CD4-positive, alpha-beta T cell treated with Interleukin-4 for 1 hour (primary cell): ENCODE data around the gene DNAJB13.

Experiments
- DNase-seq, 2 donors: peaks; one replicate each; pipeline ENCODE4 v3.0.0-alpha.2; 2020 to 2022

DNAJB13 gene

GRCh38 chr11:73951797-73952196, 971 bp downstream of the DNAJB13 start:
- no peak for DNase-seq

- no peak for DNase-seq
These were observed 6.2 kb downstream of the DNAJB13 start for GRCh38 chr11:73956876-73957653.

- DNase-seq, result no peak
These were observed 7.0 kb downstream of the DNAJB13 start for GRCh38 chr11:73957654-73958361.

- no peak for DNase-seq
These were observed 7.8 kb downstream of the DNAJB13 start for GRCh38 chr11:73958521-73959141.

- no peak for DNase-seq
These were observed 10.5 kb downstream of the DNAJB13 start for GRCh38 chr11:73961321-73961720.

GRCh38 chr11:73962101-73962705, 11.4 kb downstream of the DNAJB13 start:
- no peak for DNase-seq

GRCh38 chr11:73963861-73964260, 13.0 kb downstream of the DNAJB13 start:
- DNase-seq, result no peak

GRCh38 chr11:73965076-73965763, 14.4 kb downstream of the DNAJB13 start:
- peak in 1 of 2 donors; percentile 8 for DNase-seq

- peak in 1 of 2 donors; percentile 14 for DNase-seq
These were observed 14.9 kb downstream of the DNAJB13 start for GRCh38 chr11:73965764-73966121.

- peak in 1 of 2 donors; percentile 30 for DNase-seq
These were observed 17.6 kb downstream of the DNAJB13 start for GRCh38 chr11:73968356-73968966.

- DNase-seq, result no peak
These were observed 18.3 kb downstream of the DNAJB13 start for GRCh38 chr11:73969091-73969490.

GRCh38 chr11:73969991-73970800, 19.4 kb downstream of the DNAJB13 start:
- DNase-seq, result peak; percentile 51 to 68

GRCh38 chr11:73971175-73971719, 20.4 kb downstream of the DNAJB13 start:
- DNase-seq, result peak; percentile 53 to 58

GRCh38 chr11:73972187-73972586, 21.4 kb downstream of the DNAJB13 start:
- peak in 1 of 2 donors; percentile 39 for DNase-seq

- no peak for DNase-seq
These were observed 22.0 kb downstream of the DNAJB13 start for GRCh38 chr11:73972620-73973449.

GRCh38 chr11:73974604-73975478, 24.0 kb downstream of the DNAJB13 start:
- no peak for DNase-seq

GRCh38 chr11:73975479-73975757, 24.6 kb downstream of the DNAJB13 start:
- DNase-seq, result no peak

- DNase-seq, result no peak
These were observed 25.8 kb downstream of the DNAJB13 start for GRCh38 chr11:73976451-73977151.
